Measurements from ENCODE around the gene OR4E2.
"Not testable (repeated sequence)": the region's sequence is repeated elsewhere in the genome, so short reads cannot be mapped to it uniquely, and the experiment has no call there.

The OR4E2 gene

GRCh38 chr14:21626491-21627230 lies 27.0 kb upstream of the OR4E2 start:
- TF ChIP-seq CTCF (IDR thresholded peaks at IDR 0.05), result no peak
- H3K4me2 ChIP-seq (ENCODE audit: low read length), result no peak overlapping the region
- H3K36me3 ChIP-seq (ENCODE audit: control insufficient read depth, insufficient read depth, low read length), result no peaks in the 10 kb centered on the region
- no peaks in the 10 kb centered on the region for H3K27me3 ChIP-seq (ENCODE audit: control insufficient read depth, insufficient read depth, low read length)
- no peaks in the 10 kb centered on the region for H3K79me2 ChIP-seq
- no peak overlapping the region for H3K4me3 ChIP-seq (ENCODE audit: low read depth, low read length)
- H3K4me1 ChIP-seq, result no peaks in the 10 kb centered on the region
- no peak overlapping the region for H3K9ac ChIP-seq
- H3K27ac ChIP-seq, result no peak overlapping the region
- no peak overlapping the region for H2AFZ ChIP-seq
- no peaks in the 10 kb centered on the region for H3K9me3 ChIP-seq (ENCODE audit: control insufficient read depth, low read length)

- not testable (repeated sequence) for H3K27me3 ChIP-seq (ENCODE audit: control insufficient read depth, insufficient read depth, low read length); H3K27ac ChIP-seq; H3K9ac ChIP-seq; H2AFZ ChIP-seq; H3K4me3 ChIP-seq (ENCODE audit: low read depth, low read length); H3K4me1 ChIP-seq; H3K4me2 ChIP-seq (ENCODE audit: low read length); H3K79me2 ChIP-seq; H3K36me3 ChIP-seq (ENCODE audit: control insufficient read depth, insufficient read depth, low read length); H3K9me3 ChIP-seq (ENCODE audit: control insufficient read depth, low read length)
Observed at GRCh38 chr14:21630503-21630902, 23.1 kb upstream of the OR4E2 start.

- TF ChIP-seq CTCF (IDR thresholded peaks at IDR 0.05), result no peak
- Histone ChIP-seq H3K27ac (no peak overlapping the region), H2AFZ (no peak overlapping the region), H3K4me3 (ENCODE audit: low read depth, low read length) (no peak overlapping the region), H3K36me3 (ENCODE audit: control insufficient read depth, insufficient read depth, low read length) (no peaks in the 10 kb centered on the region), H3K9me3 (ENCODE audit: control insufficient read depth, low read length) (no peaks in the 10 kb centered on the region), H3K4me2 (ENCODE audit: low read length) (no peak overlapping the region), H3K9ac (no peak overlapping the region), H3K27me3 (ENCODE audit: control insufficient read depth, insufficient read depth, low read length) (no peaks in the 10 kb centered on the region), H3K4me1 (no peaks in the 10 kb centered on the region), H3K79me2 (no peaks in the 10 kb centered on the region)
Observed at GRCh38 chr14:21631084-21631483, 22.6 kb upstream of the OR4E2 start.

GRCh38 chr14:21634840-21635239 lies 18.8 kb upstream of the OR4E2 start, which contains the start of gene OR10G2:
OR10G2 (minus strand) TSS chr14:21634940; CDS start chr14:21634842, 98 bp downstream.
- no peaks in the 10 kb centered on the region for H3K79me2 ChIP-seq
- TF ChIP-seq CTCF (IDR thresholded peaks at IDR 0.05), result no peak
- H3K27me3 ChIP-seq (ENCODE audit: control insufficient read depth, insufficient read depth, low read length), result no peaks in the 10 kb centered on the region
- H3K4me2 ChIP-seq (ENCODE audit: low read length), result no peak within 1 kb of the TSS
- no peak within 1 kb of the TSS for H3K4me3 ChIP-seq (ENCODE audit: low read depth, low read length)
- H3K9me3 ChIP-seq (ENCODE audit: control insufficient read depth, low read length), result no peaks in the 10 kb centered on the region
- H3K9ac ChIP-seq, result no peak within 1 kb of the TSS
- H2AFZ ChIP-seq, result no peak within 1 kb of the TSS
- no peak within 1 kb of the TSS for H3K27ac ChIP-seq
- no peaks in the 10 kb centered on the region for H3K4me1 ChIP-seq
- H3K36me3 ChIP-seq (ENCODE audit: control insufficient read depth, insufficient read depth, low read length), result no peaks in the 10 kb centered on the region

GRCh38 chr14:21642683-21643082 lies 11.0 kb upstream of the OR4E2 start:
- Histone ChIP-seq H3K4me2 (ENCODE audit: low read length) (no peak overlapping the region), H3K9me3 (ENCODE audit: control insufficient read depth, low read length) (no peaks in the 10 kb centered on the region), H3K79me2 (no peaks in the 10 kb centered on the region), H2AFZ (no peak overlapping the region), H3K9ac (no peak overlapping the region), H3K4me3 (ENCODE audit: low read depth, low read length) (no peak overlapping the region), H3K4me1 (no peaks in the 10 kb centered on the region), H3K36me3 (ENCODE audit: control insufficient read depth, insufficient read depth, low read length) (no peaks in the 10 kb centered on the region), H3K27ac (no peak overlapping the region), H3K27me3 (ENCODE audit: control insufficient read depth, insufficient read depth, low read length) (no peaks in the 10 kb centered on the region)
- TF ChIP-seq CTCF (IDR thresholded peaks at IDR 0.05), result no peak

Measured in parathyroid adenoma (tissue), 2 donors.